ENCODE results near the gene DMBT1. TPM values are rescaled to one million over a fixed set of nuclear protein-coding genes. Genes with fewer than 3 reads are reported as not detected.

Gene DMBT1
- total and polyA plus RNA-seq, 10 of the 15 experiments (the other 5 are each of a cell fraction or from before 2014, with no cell fraction given), result under 0.01 to 0.13 (median 0.03) TPM; not detected in 5

- H3K4me2 ChIP-seq (ENCODE audit: control insufficient read depth, insufficient read depth), result no peak overlapping the region
- BruUV-seq (replicated peaks), result no TSS peak
- CTCF ChIA-PET, result no interaction called here
- FAIRE-seq (no peak), ATAC-seq (no peak), DNase-seq (ENCODE audit: low read depth, low spot score) (no peak)
- SMC1A ChIA-PET (ENCODE audit: uncharacterized antibody, unreplicated experiment), result no interaction called here
- no peaks in the 10 kb centered on the region for H4K20me1 ChIP-seq (ENCODE audit: control insufficient read depth, insufficient read depth)
- in situ Hi-C loops (cut with MboI), result no loop called here
- H3K36me3 ChIP-seq (ENCODE audit: control insufficient read depth in 2 of 2, insufficient read depth in 2 of 2, low read length in 1 of 2), result no peaks in the 10 kb centered on the region
- H3K79me2 ChIP-seq (ENCODE audit: control insufficient read depth, insufficient read depth, low read length), result no peaks in the 10 kb centered on the region
- H3K4me3 ChIP-seq, result no peak overlapping the region
- no peaks in the 10 kb centered on the region for H3K4me1 ChIP-seq (ENCODE audit: control insufficient read depth, insufficient read depth, low read length)
- intact Hi-C loops (cut with micrococcal nuclease; ENCODE audit: unreplicated experiment), result no loop called here
- H3K27me3 ChIP-seq (replicated peaks in 1 of 2; ENCODE audit: control insufficient read depth in 2 of 2, insufficient read depth in 2 of 2, low read length in 1 of 2), result no peaks in the 10 kb centered on the region; a peak in 2 of 4 replicates
- TF ChIP-seq FOS (IDR thresholded peaks at IDR 0.05; ENCODE audit: borderline replicate concordance, extremely low read depth, insufficient read length), result no peak
- TF ChIP-seq POLR2AphosphoS2 (IDR thresholded peaks at IDR 0.05; ENCODE audit: low read depth, low read length), result no peak
- no peak for TF ChIP-seq ESRRA (IDR thresholded peaks at IDR 0.05; ENCODE audit: low read length)
- TF ChIP-seq CBX3 (IDR thresholded peaks at IDR 0.05; ENCODE audit: borderline replicate concordance, low read depth), result no peak
- TF ChIP-seq GABPA (IDR thresholded peaks at IDR 0.05; ENCODE audit: low read depth), result no peak
- TF ChIP-seq, protein P1, sequence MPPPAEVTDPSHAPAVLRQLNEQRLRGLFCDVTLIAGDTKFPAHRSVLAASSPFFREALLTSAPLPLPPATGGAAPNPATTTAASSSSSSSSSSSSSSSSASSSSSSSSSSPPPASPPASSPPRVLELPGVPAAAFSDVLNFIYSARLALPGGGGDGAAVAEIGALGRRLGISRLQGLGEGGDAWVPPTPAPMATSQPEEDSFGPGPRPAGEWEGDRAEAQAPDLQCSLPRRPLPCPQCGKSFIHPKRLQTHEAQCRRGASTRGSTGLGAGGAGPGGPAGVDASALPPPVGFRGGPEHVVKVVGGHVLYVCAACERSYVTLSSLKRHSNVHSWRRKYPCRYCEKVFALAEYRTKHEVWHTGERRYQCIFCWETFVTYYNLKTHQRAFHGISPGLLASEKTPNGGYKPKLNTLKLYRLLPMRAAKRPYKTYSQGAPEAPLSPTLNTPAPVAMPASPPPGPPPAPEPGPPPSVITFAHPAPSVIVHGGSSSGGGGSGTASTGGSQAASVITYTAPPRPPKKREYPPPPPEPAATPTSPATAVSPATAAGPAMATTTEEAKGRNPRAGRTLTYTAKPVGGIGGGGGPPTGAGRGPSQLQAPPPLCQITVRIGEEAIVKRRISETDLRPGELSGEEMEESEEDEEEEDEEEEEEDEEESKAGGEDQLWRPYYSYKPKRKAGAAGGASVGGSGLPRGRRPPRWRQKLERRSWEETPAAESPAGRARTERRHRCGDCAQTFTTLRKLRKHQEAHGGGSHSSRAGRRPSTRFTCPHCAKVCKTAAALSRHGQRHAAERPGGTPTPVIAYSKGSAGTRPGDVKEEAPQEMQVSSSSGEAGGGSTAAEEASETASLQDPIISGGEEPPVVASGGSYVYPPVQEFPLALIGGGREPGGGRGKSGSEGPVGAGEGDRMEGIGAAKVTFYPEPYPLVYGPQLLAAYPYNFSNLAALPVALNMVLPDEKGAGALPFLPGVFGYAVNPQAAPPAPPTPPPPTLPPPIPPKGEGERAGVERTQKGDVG (CRISPR knock-in tag; IDR thresholded peaks at IDR 0.05), result no peak
- TF ChIP-seq RUNX3 (IDR thresholded peaks at IDR 0.05; ENCODE audit: low read length), result no peak
- no peak for TF ChIP-seq DPF2 (IDR thresholded peaks at IDR 0.05)
- no peak for TF ChIP-seq TCF3 (IDR thresholded peaks at IDR 0.05; ENCODE audit: borderline replicate concordance, insufficient read depth, low read depth, low read length)
- TF ChIP-seq SUZ12 (IDR thresholded peaks at IDR 0.05; ENCODE audit: unreplicated experiment), result no peak
- TF ChIP-seq ZNF384 (IDR thresholded peaks at IDR 0.05; ENCODE audit: borderline replicate concordance, low read depth, low read length), result no peak
- TF ChIP-seq EED (IDR thresholded peaks at IDR 0.05; ENCODE audit: low read depth), result no peak
- no peak for TF ChIP-seq NRF1 (conservative IDR thresholded peaks at IDR 0.05; ENCODE audit: low read depth, low read length)
- TF ChIP-seq RFX5 (IDR thresholded peaks at IDR 0.05; ENCODE audit: low read depth, low read length), result no peak
- TF ChIP-seq JUND (IDR thresholded peaks at IDR 0.05; ENCODE audit: low read depth, low read length), result no peak
- TF ChIP-seq, protein P2, sequence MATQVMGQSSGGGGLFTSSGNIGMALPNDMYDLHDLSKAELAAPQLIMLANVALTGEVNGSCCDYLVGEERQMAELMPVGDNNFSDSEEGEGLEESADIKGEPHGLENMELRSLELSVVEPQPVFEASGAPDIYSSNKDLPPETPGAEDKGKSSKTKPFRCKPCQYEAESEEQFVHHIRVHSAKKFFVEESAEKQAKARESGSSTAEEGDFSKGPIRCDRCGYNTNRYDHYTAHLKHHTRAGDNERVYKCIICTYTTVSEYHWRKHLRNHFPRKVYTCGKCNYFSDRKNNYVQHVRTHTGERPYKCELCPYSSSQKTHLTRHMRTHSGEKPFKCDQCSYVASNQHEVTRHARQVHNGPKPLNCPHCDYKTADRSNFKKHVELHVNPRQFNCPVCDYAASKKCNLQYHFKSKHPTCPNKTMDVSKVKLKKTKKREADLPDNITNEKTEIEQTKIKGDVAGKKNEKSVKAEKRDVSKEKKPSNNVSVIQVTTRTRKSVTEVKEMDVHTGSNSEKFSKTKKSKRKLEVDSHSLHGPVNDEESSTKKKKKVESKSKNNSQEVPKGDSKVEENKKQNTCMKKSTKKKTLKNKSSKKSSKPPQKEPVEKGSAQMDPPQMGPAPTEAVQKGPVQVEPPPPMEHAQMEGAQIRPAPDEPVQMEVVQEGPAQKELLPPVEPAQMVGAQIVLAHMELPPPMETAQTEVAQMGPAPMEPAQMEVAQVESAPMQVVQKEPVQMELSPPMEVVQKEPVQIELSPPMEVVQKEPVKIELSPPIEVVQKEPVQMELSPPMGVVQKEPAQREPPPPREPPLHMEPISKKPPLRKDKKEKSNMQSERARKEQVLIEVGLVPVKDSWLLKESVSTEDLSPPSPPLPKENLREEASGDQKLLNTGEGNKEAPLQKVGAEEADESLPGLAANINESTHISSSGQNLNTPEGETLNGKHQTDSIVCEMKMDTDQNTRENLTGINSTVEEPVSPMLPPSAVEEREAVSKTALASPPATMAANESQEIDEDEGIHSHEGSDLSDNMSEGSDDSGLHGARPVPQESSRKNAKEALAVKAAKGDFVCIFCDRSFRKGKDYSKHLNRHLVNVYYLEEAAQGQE (IDR thresholded peaks at IDR 0.05; ENCODE audit: low read depth, low read length), result no peak
- no peaks in the 10 kb centered on the region for H3K9me3 ChIP-seq (replicated peaks; ENCODE audit: control insufficient read depth, insufficient read depth, low read length)
- H3K9ac ChIP-seq (ENCODE audit: control insufficient read depth, insufficient read depth, low read length), result no peak overlapping the region
- under 1% methylated on average over 5 of the region's 5 CpGs for WGBS (ENCODE audit: insufficient coverage, insufficient replicate concordance, low lambda C conversion rate, missing lambda C conversion rate)
- RAD21 ChIA-PET (ENCODE audit: unreplicated experiment), result no interaction called here
- no peak overlapping the region for H3K27ac ChIP-seq (ENCODE audit: control insufficient read depth, insufficient read depth)
- no peak overlapping the region for H2AFZ ChIP-seq (ENCODE audit: control insufficient read depth, low read depth, low read length)
- POLR2A ChIA-PET, result no interaction called here
These were observed 58.1 kb downstream of the DMBT1 start for GRCh38 chr10:122618461-122619165.

Data from GM12878 (cell line).